Central memory CD8-positive, alpha-beta T cell (primary cell): ENCODE measurements around the gene NIPAL3.

ENCODE experiments used
- ATAC-seq: fragments of 150-1000 bp; cut with Tn5 transposase; replicated peaks from 2 replicates; pipeline ENCODE4 v1.10.0; 2022; ENCODE audit warnings: mild to moderate bottlenecking, moderate FRiP score, moderate number of reproducible peaks; ENCODE audit not compliant: poor library complexity, severe bottlenecking; ENCODE audit errors: extremely low read depth
- DNase-seq, 2 donors: peaks; one replicate each; pipeline ENCODE4 v3.0.0; 2021; ENCODE audit warnings: low spot score in 2 of 2
- H3K27ac Mint-ChIP-seq: one replicate; pipeline ENCODE4 v1.8.0; 2022; ENCODE audit warnings: low read depth, mild to moderate bottlenecking, moderate library complexity, mixed read lengths
- H3K27me3 Mint-ChIP-seq: one replicate; pipeline ENCODE4 v1.8.0; 2022; ENCODE audit warnings: mixed read lengths
- H3K36me3 Mint-ChIP-seq: one replicate; pipeline ENCODE4 v1.8.0; 2022; ENCODE audit warnings: mild to moderate bottlenecking, moderate library complexity, mixed read lengths; ENCODE audit not compliant: insufficient read depth
- H3K4me1 Mint-ChIP-seq: one replicate; pipeline ENCODE4 v1.8.0; 2022; ENCODE audit warnings: mixed read lengths
- H3K4me3 Mint-ChIP-seq: one replicate; pipeline ENCODE4 v1.8.0; 2022; ENCODE audit warnings: mild to moderate bottlenecking, moderate library complexity, mixed read lengths
- H3K9me3 Mint-ChIP-seq: one replicate; pipeline ENCODE4 v1.8.0; 2022; ENCODE audit warnings: mixed read lengths

Gene NIPAL3

GRCh38 chr1:24417681-24418080 is 2.1 kb downstream of the NIPAL3 start:
- peak overlapping the region; percentile 91 for H3K4me3 Mint-ChIP-seq
- H3K9me3 Mint-ChIP-seq = no peaks in the 10 kb centered on the region
- H3K27me3 Mint-ChIP-seq = no peaks in the 10 kb centered on the region
- no peak for ATAC-seq
- H3K36me3 Mint-ChIP-seq = peaks cover 45% of the 10 kb centered on the region
- H3K27ac Mint-ChIP-seq = no peak overlapping the region
- H3K4me1 Mint-ChIP-seq = peaks cover 65% of the 10 kb centered on the region
- no peak for DNase-seq

- no peak for ATAC-seq
- peaks cover 42% of the 10 kb centered on the region for H3K36me3 Mint-ChIP-seq
- peaks cover 68% of the 10 kb centered on the region for H3K4me1 Mint-ChIP-seq
- no peak for DNase-seq
- H3K4me3 Mint-ChIP-seq = peak overlapping the region; percentile 48
- peak overlapping the region; percentile 33 for H3K27ac Mint-ChIP-seq
- H3K9me3 Mint-ChIP-seq = no peaks in the 10 kb centered on the region
- no peaks in the 10 kb centered on the region for H3K27me3 Mint-ChIP-seq
Measured at GRCh38 chr1:24418898-24419628, 3.5 kb downstream of the NIPAL3 start.

DNA sequence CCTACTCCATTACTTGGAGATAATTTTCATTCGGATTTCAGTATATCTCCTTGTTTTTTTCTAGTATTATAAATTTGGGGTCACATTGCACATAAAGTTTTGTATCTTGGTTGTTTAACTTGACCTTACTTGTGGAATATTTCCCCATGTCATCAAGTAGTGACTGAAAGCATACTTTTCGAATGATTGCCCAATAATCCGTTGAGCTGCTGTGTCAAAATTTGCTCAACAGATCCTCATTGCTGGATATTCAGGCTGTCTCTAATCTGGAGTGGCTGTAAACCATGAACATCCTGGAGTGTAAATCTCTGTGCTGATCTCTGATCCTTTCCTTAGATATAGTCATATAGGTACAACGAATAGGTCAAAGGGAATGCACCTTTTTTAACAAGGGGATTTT is 4.9 kb downstream of the NIPAL3 start:
- Mint-ChIP-seq H3K36me3 (peaks cover 37% of the 10 kb centered on the region), H3K27ac (no peak overlapping the region), H3K9me3 (no peaks in the 10 kb centered on the region), H3K4me3 (no peak overlapping the region), H3K27me3 (no peaks in the 10 kb centered on the region), H3K4me1 (peaks cover 67% of the 10 kb centered on the region)
- ATAC-seq (no peak), DNase-seq (no peak)

DNA sequence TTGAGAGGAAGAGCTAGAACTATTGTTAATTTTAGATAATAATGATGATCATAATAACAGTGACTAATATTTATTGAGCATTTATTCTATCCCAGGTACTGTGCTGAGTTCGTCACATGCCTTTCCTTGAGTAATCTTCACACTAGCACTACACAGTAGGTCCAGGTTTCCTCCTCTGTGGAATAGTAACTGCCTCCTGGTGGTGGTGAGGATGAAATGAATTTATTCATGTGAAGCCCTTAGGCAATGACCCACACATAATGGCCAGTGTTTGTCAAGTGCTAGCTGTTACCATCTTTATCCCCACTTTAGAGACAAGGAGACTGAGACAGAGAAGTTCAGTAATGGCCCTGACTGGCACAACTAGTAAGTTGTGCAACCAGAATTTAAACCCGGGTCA is 5.9 kb downstream of the NIPAL3 start:
- peaks cover 34% of the 10 kb centered on the region for H3K36me3 Mint-ChIP-seq
- H3K4me1 Mint-ChIP-seq = peaks cover 64% of the 10 kb centered on the region

GRCh38 chr1:24424207-24424606 is 8.6 kb downstream of the NIPAL3 start:
- no peak for ATAC-seq
- Mint-ChIP-seq H3K9me3 (no peaks in the 10 kb centered on the region), H3K36me3 (peaks cover 30% of the 10 kb centered on the region), H3K4me3 (no peak overlapping the region), H3K27ac (peak overlapping the region; percentile 75), H3K4me1 (peaks cover 50% of the 10 kb centered on the region), H3K27me3 (no peaks in the 10 kb centered on the region)
- DNase-seq = no peak

More for the DNA sequence above, 5.9 kb downstream of the NIPAL3 start:
- Mint-ChIP-seq H3K27me3 (no peaks in the 10 kb centered on the region), H3K4me3 (no peak overlapping the region), H3K9me3 (no peaks in the 10 kb centered on the region), H3K27ac (no peak overlapping the region)
- DNase-seq (no peak), ATAC-seq (no peak)

DNA sequence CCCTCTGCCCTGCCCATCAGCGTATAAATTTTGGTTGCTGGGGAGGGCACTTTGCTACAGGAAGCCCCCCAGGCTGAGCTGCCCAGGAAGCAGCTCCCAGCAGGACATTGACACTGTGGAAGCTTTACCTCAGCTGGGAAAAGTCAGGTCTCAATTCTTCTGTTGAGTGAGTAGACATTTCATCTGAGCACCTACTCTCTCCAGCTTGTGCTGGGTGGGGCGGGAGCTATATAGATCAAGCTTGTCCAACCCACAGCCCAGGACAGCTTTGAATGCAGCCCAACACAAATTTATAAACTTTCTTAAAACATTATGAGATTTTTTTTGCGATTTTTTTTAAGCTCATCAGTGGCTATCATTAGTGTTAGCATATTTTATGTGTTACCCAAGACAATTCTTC is 9.4 kb downstream of the NIPAL3 start:
- no peaks in the 10 kb centered on the region for H3K9me3 Mint-ChIP-seq
- H3K36me3 Mint-ChIP-seq = peaks cover 23% of the 10 kb centered on the region
- H3K27me3 Mint-ChIP-seq = no peaks in the 10 kb centered on the region
- H3K27ac Mint-ChIP-seq = no peak overlapping the region
- DNase-seq (no peak), ATAC-seq (no peak)
- H3K4me1 Mint-ChIP-seq = peaks cover 45% of the 10 kb centered on the region
- H3K4me3 Mint-ChIP-seq = no peak overlapping the region

DNA sequence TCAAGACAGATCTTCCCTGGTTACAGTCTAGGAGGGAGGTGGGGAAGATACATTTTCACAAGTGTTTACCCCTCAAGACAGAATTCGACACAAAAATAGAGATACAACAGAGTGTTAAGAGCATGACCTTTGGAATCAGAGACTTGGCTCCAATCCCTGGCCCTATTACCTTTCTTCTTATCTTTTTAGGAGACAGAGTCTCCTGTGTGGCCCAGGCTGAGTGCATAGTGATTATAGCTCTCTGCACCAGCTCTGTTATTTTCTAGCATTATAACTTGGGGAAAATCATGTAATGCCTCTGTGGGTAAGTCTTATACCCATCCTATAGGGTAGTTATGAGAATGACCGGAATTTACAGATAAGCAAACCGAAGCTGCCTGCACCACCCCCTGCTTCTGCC is 9.8 kb downstream of the NIPAL3 start:
- no peak for ATAC-seq
- H3K27ac Mint-ChIP-seq = no peak overlapping the region
- H3K4me3 Mint-ChIP-seq = no peak overlapping the region
- H3K9me3 Mint-ChIP-seq = no peaks in the 10 kb centered on the region
- peaks cover 45% of the 10 kb centered on the region for H3K4me1 Mint-ChIP-seq
- H3K27me3 Mint-ChIP-seq = no peaks in the 10 kb centered on the region
- peaks cover 21% of the 10 kb centered on the region for H3K36me3 Mint-ChIP-seq
- no peak for DNase-seq

DNA sequence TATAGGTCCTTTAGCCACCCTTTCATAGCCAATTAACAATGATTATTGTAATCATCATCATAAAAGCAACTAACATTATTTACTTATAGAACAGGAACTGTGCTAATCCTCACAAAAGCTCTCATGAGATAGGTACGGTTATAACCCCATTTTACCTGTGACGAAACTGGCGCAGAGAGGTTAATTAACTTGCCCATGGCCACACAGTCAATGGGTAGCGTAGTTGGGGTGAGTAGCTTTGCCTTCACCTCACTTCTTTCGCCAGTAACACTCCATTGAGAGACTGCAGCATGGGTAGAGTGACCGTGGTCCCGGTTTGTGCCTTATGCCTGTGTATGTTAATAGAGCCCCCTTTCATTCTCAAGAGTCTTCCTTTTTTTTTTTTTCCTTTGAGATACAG is 10.3 kb downstream of the NIPAL3 start:
- Mint-ChIP-seq H3K27me3 (no peaks in the 10 kb centered on the region), H3K4me1 (peaks cover 45% of the 10 kb centered on the region), H3K4me3 (no peak overlapping the region), H3K27ac (no peak overlapping the region), H3K36me3 (peaks cover 18% of the 10 kb centered on the region), H3K9me3 (no peaks in the 10 kb centered on the region)
- no peak for DNase-seq
- ATAC-seq = no peak

GRCh38 chr1:24426744-24427544 is 11.3 kb downstream of the NIPAL3 start:
- Mint-ChIP-seq H3K27ac (no peak overlapping the region), H3K27me3 (no peaks in the 10 kb centered on the region), H3K4me3 (no peak overlapping the region), H3K36me3 (peaks cover 11% of the 10 kb centered on the region), H3K9me3 (no peaks in the 10 kb centered on the region), H3K4me1 (peaks cover 49% of the 10 kb centered on the region)
- no peak for ATAC-seq
- no peak for DNase-seq

- Mint-ChIP-seq H3K27me3 (no peaks in the 10 kb centered on the region), H3K27ac (no peak overlapping the region), H3K36me3 (peaks cover 9% of the 10 kb centered on the region), H3K9me3 (no peaks in the 10 kb centered on the region), H3K4me3 (no peak overlapping the region), H3K4me1 (peaks cover 44% of the 10 kb centered on the region)
- DNase-seq (no peak), ATAC-seq (no peak)
Measured at GRCh38 chr1:24427545-24427862, 11.9 kb downstream of the NIPAL3 start.

- Mint-ChIP-seq H3K27me3 (no peaks in the 10 kb centered on the region), H3K4me3 (no peak overlapping the region), H3K4me1 (peaks cover 20% of the 10 kb centered on the region), H3K36me3 (peaks cover 6% of the 10 kb centered on the region), H3K9me3 (no peaks in the 10 kb centered on the region), H3K27ac (no peak overlapping the region)
- no peak for DNase-seq
- no peak for ATAC-seq
Measured at GRCh38 chr1:24435782-24436365, 20.3 kb downstream of the NIPAL3 start.

DNA sequence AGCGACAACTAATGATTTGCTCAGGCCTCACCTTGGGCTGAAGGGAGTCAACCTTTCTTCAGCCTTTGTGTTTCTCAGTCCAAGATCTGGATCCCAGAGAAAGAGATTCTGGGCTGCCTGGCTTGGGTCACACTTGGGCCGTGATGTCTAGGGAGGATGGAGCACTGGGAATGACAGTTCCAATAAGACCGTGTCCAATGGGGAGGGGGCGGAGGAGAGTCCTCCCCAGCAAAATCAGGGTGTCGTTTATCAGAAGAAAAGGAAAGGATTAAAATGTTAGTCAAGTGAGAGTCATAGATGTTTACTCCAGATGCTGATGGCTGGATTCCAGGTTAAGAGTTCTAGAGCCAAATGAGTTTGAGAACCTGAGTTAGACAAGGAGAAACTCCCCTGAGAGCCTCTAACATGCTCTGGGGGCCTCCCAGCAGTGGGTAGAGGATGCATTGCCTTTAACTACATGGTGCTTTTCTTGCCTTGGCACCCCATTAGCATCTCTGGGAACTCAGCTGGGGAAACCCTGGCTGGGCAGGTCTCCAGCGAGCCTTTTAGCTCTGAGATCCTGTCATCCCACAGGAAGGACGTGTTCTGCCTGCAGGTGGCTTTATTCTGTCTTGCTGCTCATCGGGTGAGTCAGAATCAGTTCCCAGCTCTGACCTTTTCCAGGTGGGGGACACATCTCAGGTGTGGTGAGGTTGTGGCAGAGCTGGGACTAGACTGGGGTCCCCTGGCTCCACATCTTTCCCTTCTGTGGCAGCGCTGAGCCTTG is 22.2 kb downstream of the NIPAL3 start:
- DNase-seq = no peak
- Mint-ChIP-seq H3K4me3 (no peak overlapping the region), H3K27ac (no peak overlapping the region), H3K27me3 (no peaks in the 10 kb centered on the region), H3K9me3 (no peaks in the 10 kb centered on the region), H3K4me1 (peaks cover 13% of the 10 kb centered on the region), H3K36me3 (peaks cover 10% of the 10 kb centered on the region)
- ATAC-seq = no peak
